DMS153 treated with DMSO at 0.1 percent for 48 hours (cell line): ENCODE results near the gene ZNF438.

ENCODE experiments used
- DNase-seq: peaks from one replicate; lab custom pipeline; 2025; ENCODE audit not compliant: unreplicated experiment; lab: John Stamatoyannopoulos, UW

ZNF438 gene

GRCh38 chr10:31014161-31014875 lies 17.3 kb downstream of the ZNF438 start:
- no peak for DNase-seq

- no peak for DNase-seq
These were observed 18.3 kb downstream of the ZNF438 start for GRCh38 chr10:31013331-31013730.

- DNase-seq = no peak
These were observed 20.0 kb downstream of the ZNF438 start for GRCh38 chr10:31011665-31012022.

GRCh38 chr10:31011017-31011664 lies 20.5 kb downstream of the ZNF438 start:
- no peak for DNase-seq

GRCh38 chr10:31010062-31010461 lies 21.6 kb downstream of the ZNF438 start:
- no peak for DNase-seq

- DNase-seq = no peak
These were observed 25.8 kb downstream of the ZNF438 start for GRCh38 chr10:31005895-31006294.

GRCh38 chr10:31004611-31005193 lies 27.0 kb downstream of the ZNF438 start:
- no peak for DNase-seq

- DNase-seq = no peak
These were observed 29.9 kb downstream of the ZNF438 start for GRCh38 chr10:31001740-31002139.

- no peak for DNase-seq
These were observed 30.8 kb downstream of the ZNF438 start for GRCh38 chr10:31000867-31001266.

GRCh38 chr10:31000071-31000782 lies 31.4 kb downstream of the ZNF438 start:
- DNase-seq = no peak

GRCh38 chr10:30999070-30999712 lies 32.5 kb downstream of the ZNF438 start:
- DNase-seq = no peak

- DNase-seq = no peak
These were observed 34.0 kb downstream of the ZNF438 start for GRCh38 chr10:30997536-30998235.

- DNase-seq = no peak
These were observed 35.1 kb downstream of the ZNF438 start for GRCh38 chr10:30996481-30997005.

- no peak for DNase-seq
These were observed 36.4 kb downstream of the ZNF438 start for GRCh38 chr10:30995081-30995770.

- DNase-seq = no peak
These were observed 38.5 kb downstream of the ZNF438 start for GRCh38 chr10:30993155-30993554.

GRCh38 chr10:30992681-30993080 lies 39.0 kb downstream of the ZNF438 start:
- no peak for DNase-seq

GRCh38 chr10:30991647-30992011 lies 40.0 kb downstream of the ZNF438 start:
- no peak for DNase-seq

- DNase-seq = no peak
These were observed 40.6 kb downstream of the ZNF438 start for GRCh38 chr10:30990971-30991646.

GRCh38 chr10:30990351-30990750 lies 41.3 kb downstream of the ZNF438 start:
- no peak for DNase-seq
